GM12891 (cell line): Measurements from ENCODE around the gene ATXN1.

ENCODE experiments used
- PAX5 ChIP-seq: IDR thresholded peaks from 2 replicates; pipeline ENCODE4 v1.6.1; 2011; ENCODE audit warnings: low read length, moderate library complexity, mild to moderate bottlenecking; ENCODE audit not compliant: insufficient read depth, severe bottlenecking
- POLR2A ChIP-seq: IDR thresholded peaks from 2 replicates; pipeline ENCODE4 v1.6.1; 2011; ENCODE audit warnings: low read depth, low read length, control low read depth
- POLR2AphosphoS5 ChIP-seq: IDR thresholded peaks from 2 replicates; pipeline ENCODE4 v1.6.1; 2011; ENCODE audit warnings: low read depth, low read length, control low read depth
- POU2F2 ChIP-seq: IDR thresholded peaks from 2 replicates; pipeline ENCODE4 v1.6.1; 2011; ENCODE audit warnings: low read depth, mild to moderate bottlenecking, control low read depth, low read length, moderate library complexity
- SPI1 ChIP-seq: IDR thresholded peaks from 2 replicates; pipeline ENCODE4 v1.6.1; 2011; ENCODE audit warnings: low read depth, low read length, control low read depth
- TAF1 ChIP-seq: IDR thresholded peaks from 2 replicates; pipeline ENCODE4 v1.6.1; 2011; ENCODE audit warnings: low read depth, low read length, control low read depth

DNA sequence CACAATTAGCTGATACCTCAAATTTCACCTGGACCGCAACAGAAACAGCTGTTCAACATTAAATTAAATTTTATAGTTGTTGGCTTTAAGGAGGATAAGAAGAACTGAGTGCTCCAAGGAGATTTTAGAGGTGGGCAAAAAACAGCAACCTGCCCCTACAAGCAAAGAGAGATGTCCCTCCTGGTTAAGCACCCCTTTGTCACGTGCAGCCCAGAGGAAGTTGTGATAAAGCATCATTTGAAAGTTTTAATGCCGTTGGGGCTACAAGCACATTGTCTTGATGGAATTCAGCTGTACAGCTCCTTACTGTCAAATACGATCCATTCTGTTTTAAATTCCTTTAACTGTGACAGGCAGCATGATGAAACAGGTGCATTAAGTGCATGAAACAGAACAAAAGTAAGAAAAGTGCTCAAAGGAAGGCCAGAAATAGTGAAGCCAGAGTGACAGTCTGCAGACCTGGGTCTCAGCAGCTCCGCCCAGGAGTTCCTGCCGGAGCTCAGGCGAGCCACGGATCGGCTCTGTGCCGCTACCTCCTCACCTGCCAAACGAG is 327.8 kb downstream of the ATXN1 start:
- TF ChIP-seq POLR2A (no peak), SPI1 (no peak), POLR2AphosphoS5 (no peak), POU2F2 (no peak), TAF1 (no peak), PAX5 (no peak)
